ENCODE results near the gene SUN5.

The SUN5 gene

DNA sequence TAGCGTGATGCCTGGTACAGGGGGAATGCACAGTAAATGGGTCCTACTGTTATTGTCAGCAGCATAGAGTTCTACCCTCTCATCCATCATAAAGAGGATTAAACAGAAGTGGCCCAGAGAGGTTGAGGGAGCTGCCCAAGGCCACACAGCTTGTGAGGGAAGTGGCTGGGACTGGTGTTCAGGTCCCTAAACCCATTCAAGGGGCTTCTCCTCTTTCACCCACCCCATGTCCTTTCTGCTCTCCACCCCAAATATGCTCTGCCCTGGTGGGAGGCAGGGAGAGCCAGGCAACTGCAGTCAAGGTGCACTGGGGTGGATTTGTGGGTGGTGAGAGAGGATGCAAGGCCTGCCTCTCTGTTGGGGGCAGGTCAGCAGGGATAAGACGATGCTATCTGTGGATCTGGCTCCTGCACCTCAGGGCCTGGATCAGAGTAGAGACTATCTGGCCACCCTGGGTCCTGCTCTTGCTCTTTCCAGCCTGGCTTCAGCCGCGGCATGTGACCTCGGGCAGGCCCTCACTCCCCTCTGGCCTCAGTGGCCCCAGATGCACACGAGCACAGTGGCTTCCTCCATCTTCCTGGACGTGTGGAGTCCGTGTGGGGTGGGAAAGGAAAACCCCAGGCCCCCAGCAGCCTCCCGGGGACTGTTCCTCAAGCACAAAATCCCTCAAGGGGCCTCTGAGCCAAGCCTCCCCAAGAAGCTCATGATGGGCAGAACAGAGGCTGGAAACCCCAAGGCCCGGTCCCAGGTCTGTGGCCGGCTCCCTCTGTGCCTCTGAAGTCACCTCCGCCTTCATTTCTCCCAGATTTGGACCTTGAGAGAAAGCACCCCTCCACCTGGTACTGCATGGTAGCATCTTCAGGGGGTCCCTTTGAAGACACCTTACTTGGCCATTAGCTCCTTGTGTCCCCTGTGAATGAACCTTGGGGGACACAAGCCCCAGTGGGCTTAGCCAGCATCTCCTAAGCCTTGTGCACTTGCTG is 23.8 kb upstream of the SUN5 start:
- in situ Hi-C loops (cut with HindIII; ENCODE audit: low pct_ligation_motif_present, low pct_unique_long_range_greater_than_20kb, low sequenced_read_pairs) = no loop called here

DNA sequence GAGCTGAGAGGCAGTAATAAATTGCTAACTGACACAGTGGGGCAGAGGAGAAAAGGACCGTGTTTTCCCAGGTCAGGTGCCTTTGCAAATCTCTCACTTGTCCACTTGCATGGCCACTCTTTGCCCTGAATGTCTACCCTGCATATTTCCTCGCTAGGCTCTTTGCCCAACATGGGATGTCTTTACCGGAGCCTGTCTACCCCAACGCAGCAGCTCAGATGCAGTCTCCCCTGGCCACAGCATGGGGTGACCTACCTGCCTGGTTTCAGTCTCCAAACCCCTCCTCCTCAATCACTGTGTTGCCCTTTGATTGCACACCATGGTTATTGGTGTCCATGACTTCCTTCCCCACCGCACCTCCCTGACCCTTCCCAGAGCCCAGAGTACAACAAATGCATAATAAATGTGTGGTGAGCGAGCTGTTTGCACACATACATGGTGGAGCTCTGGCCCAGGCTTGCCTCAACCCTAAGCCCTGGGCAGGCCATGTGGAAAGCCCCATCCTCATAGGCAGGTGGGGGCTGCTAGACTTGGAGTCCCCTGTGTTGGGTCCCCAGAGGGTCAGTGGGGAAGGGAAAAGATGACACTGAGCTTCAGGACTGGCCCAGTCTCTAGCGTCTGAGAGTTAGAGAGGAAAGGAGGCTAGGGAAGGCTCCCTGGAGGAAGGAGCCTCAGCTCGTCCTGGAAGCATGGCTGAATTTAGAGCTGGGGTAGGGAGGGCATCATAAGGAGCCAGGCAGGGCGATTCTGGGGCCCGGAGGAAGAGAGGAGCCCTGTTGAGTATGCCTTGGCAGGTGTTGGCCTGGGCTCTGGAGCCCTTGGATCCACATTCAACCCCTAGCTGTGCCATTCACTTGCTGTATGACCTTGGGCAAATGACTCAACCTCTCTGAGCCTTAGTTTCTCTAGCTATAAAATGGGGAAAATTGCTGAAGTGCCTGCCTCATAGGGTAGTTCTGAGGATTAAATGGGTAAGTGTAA is 22.8 kb upstream of the SUN5 start:
- in situ Hi-C loops (cut with HindIII; ENCODE audit: low pct_ligation_motif_present, low pct_unique_long_range_greater_than_20kb, low sequenced_read_pairs) = no loop called here
- DNase-seq = no peak

More for the DNA sequence above, 23.8 kb upstream of the SUN5 start:
- no peak for DNase-seq

DNA sequence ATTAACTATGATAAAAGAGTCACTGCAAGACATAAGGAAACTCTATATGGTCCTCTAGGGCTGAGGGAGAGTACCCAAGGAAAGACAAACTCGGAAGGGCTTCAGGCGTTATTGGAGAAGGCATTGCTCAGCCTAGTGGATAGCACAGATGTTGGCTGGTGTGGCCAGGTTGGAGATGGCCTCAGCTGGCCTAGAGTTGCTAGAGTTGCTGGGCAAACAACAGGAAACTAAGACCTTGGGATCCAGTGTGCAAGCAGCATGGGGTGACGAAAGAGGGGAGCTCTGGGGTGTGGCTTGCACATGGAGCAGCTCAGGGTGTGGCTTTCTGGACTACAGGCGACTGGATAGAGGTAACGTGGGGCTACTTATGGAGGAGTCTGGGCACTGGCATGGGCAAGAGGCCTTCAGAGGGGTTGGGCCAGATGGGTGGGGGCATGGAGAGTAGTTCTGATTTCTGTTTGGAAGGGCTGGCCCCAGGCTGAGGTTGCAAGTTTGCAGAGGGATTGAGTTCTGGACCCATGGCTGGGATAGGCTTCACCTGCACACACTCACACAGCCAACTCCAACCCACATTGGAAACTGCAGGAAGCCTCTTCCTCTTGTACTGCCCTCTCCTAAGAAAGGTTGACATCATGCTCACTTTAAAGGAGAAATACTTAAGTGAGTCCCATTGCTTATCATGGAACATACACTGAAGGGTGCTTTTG is 22.0 kb upstream of the SUN5 start:
- DNase-seq = no peak
- in situ Hi-C loops (cut with HindIII; ENCODE audit: low pct_ligation_motif_present, low pct_unique_long_range_greater_than_20kb, low sequenced_read_pairs) = no loop called here

DNA sequence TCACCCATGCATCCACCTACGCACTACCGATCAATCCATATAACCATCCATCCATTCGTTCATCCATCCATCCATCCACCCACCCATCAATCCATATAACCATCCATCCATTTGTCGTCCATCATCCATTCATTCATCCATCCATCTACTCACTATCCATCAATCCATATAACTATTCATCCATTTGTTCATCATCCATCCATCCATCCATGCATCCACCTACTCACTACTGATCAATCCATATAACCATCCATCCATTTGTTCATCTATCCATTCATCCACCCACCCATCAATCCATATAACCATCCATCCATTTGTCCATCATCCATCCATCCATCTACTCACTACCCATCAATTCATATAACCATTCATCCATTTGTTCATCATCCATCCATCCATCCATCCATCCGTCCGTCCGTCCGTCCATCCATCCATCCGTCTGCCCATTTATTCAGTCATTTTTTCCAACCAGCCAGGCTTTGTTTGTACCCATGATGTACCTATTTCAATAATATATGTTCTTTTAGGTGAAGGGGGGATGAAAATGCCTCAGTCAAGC is 21.2 kb upstream of the SUN5 start:
- no peak for DNase-seq

DNA sequence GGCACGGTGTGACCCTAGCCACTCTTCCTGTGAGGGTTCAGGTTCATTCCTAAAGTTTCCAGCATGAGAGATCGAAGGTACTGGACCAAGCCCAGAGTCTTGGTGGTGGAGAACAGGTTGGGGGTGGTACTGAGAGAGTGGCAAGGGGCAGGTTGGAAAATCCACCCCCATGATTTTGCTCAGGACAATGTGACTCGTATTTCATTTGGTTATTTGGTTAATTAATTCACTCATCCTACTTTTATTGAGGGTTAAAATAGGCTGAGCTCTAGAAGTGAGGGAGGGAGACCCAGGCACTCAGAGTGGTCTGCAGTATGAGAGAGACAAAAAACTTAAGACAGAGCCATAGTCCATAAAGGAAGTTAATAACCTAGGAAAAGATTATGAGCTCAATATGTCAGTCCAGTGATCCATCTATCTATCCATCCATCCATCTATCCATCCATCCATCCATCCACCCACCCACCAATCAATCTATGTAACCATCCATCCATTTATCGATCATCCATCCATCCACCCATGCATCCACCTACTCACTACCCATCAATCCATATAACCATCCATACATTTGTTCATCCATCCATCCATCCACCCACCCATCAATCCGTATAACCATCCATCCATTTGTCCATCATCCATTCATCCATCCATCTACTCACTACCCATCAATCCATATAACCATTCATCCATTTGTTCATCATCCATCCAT is 20.5 kb upstream of the SUN5 start:
- in situ Hi-C loops (cut with HindIII; ENCODE audit: low pct_ligation_motif_present, low pct_unique_long_range_greater_than_20kb, low sequenced_read_pairs) = no loop called here

More for the DNA sequence above, 21.2 kb upstream of the SUN5 start:
- in situ Hi-C loops (cut with HindIII; ENCODE audit: low pct_ligation_motif_present, low pct_unique_long_range_greater_than_20kb, low sequenced_read_pairs) = no loop called here

DNA sequence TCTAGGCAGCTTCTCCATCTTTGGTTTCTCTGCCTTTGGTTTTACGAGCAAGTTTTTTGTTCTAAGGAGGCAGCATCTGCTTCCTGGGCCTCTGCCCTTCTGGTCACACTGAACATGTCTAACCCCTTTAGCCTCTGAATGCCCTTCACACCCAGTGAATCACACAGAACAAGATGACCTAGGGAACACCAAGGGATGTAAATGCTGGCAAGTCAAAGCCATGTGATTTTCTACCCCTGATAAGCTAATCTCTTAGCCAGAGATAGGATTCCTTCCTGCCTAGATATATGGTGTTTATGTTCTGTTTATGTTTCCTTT is 20.0 kb upstream of the SUN5 start:
- in situ Hi-C loops (cut with HindIII; ENCODE audit: low pct_ligation_motif_present, low pct_unique_long_range_greater_than_20kb, low sequenced_read_pairs) = no loop called here
- no peak for DNase-seq

More for the DNA sequence above, 20.5 kb upstream of the SUN5 start:
- DNase-seq = no peak

DNA sequence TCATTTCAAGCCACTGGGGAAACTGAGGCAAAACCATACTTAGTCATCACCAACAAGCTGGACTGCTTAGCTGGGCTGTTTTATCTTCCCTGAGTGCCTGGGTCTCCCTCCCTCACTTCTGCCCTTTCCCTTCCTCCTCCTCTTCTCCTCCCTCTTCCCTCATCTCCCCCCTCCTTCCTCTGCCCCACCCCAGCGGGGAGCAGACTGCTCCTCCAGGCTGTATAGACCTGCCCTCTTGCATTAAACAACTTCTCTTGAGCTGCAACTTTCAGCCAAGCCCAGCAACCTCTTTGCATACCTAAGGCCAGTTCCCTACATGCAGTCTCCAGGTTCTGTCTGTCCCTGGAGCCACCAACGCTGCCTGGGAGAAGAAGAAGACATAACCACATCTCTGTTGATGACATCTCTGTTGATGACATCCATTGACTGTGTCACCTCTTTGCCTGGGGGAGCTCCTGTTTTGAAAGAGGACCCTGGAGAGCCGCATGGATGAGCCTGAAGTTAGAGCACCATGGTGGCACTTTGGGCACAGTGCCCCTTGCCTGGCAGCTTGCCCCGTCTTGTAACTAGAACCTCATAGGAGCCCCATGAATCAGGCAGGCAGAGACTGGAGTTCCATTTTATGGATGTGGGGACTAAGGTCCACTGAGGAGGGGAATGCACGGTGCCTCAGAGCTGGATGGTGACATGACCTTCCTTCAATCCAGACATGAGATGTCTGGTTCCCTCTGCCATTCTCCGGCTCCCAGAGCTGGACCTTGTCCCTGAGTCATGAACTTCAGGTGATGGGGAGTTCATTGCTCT is 19.4 kb upstream of the SUN5 start:
- no peak for DNase-seq
- in situ Hi-C loops (cut with HindIII; ENCODE audit: low pct_ligation_motif_present, low pct_unique_long_range_greater_than_20kb, low sequenced_read_pairs) = no loop called here

DNA sequence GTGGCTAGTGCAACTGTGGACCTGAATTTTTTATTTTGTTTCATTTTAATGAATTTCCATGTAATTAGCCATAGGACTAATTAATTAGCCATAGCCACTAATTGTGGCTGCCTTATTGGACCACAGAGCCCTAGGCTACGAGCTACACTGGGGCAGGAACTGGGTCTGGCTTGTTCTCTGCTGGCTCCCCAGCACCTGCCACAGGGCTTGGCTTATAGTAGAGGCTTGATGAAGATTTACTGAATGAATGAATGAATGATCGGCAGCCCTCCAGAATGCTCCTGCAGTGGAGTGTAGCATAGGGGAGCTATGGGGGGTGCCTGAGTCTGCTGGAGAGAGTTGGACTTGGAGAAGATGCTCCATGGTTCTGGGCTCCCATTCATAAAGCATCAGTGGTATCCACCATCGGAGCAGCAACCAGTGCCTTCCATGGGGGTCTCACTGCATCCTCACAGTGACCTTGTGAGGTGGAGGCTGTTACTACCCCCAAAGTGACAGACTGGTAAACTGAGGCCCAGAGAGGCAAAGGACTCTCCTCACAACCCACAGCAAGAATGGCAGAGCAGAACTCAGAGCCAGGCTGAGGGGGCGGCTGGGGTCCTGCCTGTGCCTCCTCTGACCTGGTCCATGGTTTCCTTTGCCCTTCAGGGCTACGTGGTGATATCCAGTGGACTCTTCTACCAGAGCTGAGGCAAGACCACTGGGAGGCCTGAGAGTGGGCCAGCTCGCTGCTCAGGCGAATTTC is 18.6 kb upstream of the SUN5 start:
- in situ Hi-C loops (cut with HindIII; ENCODE audit: low pct_ligation_motif_present, low pct_unique_long_range_greater_than_20kb, low sequenced_read_pairs) = no loop called here
- no peak for DNase-seq

DNA sequence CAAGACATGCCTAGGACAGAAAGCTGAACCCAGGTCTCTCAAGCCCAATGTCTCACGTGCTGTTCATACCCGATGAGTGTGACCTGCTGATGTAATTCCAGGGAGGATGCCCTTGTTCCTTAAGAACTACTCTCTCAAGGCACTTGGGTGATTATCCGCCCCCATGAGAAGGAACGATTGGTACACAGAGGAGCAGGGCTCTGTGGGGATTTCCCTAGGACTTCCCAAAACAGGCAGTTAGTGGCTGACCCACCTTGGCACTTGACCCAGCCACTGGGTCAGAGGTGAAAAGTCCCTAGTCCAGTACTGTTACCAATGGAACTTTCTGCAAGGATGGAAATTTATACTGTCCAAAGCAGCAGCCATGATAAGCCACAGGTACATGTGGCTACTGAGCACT is 18.1 kb upstream of the SUN5 start:
- in situ Hi-C loops (cut with HindIII; ENCODE audit: low pct_ligation_motif_present, low pct_unique_long_range_greater_than_20kb, low sequenced_read_pairs) = no loop called here
- DNase-seq = no peak

DNA sequence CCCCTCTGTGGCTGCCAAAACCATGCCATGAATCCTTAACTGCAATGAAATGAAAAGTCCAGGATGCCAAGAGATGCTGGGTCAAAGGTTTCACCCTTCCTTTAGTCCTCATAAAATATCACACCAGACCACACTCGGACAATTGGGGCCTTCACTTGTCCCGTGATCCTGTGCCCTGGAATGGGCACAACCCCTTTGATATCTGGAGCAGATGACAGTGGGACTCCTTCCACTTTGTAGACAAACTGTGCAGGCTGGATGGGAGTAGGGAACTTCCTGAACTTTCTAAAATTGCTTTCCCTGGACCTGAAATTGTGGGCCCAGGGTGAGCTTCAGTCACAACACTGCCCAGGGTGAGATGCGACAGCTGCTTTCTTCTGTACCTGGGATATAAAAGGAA is 17.6 kb upstream of the SUN5 start:
- DNase-seq = no peak
- in situ Hi-C loops (cut with HindIII; ENCODE audit: low pct_ligation_motif_present, low pct_unique_long_range_greater_than_20kb, low sequenced_read_pairs) = no loop called here

DNA sequence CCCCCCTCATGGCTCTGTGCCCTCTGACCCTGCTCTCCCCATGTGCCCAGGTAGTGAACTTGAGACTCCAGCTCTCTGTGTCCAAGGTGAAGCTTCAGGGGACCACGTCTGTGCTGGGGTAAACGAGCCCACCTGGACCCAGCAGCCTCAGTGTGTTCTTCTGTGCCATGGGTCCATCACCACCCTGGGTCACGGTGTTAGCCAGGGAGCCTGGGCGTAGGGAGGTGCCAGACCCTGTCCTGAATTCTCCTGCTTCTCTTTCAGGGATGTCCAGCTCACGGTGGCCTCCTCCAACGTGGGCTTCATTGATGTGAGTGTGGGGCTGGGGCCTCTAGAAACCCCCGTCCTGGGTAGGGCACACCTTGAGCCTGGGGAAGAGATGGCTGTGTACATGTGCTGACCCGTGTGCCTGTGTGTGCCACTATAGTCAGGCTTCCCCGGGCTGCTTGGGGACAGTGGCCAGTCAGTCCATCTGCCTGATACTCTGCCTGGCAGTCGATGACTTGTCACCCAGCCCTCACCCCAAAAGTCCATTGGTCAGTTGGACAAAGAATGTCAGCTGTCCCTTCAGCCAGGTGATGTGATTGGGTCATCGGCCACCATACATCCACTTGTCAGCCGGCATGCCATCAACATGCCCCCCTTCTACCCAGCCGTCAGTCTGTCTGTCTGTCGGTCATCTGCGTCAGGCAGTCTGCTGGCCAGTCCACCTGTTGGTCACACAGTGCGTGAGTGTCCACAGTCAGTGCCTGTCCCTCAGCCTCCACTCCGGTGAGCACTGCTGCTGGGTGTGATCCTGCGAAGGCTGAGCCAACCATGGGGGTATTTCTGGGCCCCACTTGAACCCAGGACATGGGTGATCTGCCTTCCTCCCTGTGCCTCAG is 16.3 kb upstream of the SUN5 start:
- in situ Hi-C loops (cut with HindIII; ENCODE audit: low pct_ligation_motif_present, low pct_unique_long_range_greater_than_20kb, low sequenced_read_pairs) = no loop called here
- DNase-seq = no peak

DNA sequence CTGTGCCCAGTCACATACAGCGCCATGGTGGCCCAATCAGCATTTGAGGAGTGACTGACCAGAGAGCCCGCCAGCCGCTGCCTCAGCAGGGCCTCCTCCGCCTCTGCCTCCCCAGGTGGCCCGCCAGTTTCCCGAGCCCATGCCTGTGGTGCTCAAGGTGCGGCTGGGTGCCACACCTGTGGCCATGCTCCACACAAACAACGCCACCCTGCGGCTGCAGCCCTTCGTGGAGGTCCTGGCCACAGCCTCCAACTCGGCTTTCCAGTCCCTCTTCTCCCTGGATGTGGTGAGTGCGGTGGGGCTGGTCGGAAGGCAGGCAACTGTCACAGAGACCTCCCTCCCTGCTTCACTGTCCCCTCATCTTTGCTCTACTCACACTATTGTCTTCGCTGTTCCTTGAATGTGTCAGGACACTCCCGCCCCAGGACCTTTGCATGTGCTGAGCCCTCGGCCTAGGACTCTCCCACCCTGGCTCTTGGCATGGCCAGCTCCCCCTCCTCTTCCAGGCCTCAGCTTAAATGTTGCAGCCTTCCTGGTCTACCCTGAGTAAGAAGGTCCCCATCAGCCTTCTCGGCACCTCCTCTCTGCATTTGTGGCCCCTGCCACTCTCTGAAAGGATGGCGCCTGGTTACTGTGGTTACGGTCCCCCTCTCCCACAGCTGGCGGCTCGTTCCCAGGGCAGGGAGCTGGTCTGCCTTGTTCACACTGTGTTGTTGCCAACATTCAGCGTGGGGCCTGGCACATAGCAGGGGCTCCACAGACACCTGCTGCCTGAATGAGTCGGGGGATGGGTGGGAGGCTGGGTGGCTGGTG is 15.4 kb upstream of the SUN5 start:
- in situ Hi-C loops (cut with HindIII; ENCODE audit: low pct_ligation_motif_present, low pct_unique_long_range_greater_than_20kb, low sequenced_read_pairs) = no loop called here
- no peak for DNase-seq

DNA sequence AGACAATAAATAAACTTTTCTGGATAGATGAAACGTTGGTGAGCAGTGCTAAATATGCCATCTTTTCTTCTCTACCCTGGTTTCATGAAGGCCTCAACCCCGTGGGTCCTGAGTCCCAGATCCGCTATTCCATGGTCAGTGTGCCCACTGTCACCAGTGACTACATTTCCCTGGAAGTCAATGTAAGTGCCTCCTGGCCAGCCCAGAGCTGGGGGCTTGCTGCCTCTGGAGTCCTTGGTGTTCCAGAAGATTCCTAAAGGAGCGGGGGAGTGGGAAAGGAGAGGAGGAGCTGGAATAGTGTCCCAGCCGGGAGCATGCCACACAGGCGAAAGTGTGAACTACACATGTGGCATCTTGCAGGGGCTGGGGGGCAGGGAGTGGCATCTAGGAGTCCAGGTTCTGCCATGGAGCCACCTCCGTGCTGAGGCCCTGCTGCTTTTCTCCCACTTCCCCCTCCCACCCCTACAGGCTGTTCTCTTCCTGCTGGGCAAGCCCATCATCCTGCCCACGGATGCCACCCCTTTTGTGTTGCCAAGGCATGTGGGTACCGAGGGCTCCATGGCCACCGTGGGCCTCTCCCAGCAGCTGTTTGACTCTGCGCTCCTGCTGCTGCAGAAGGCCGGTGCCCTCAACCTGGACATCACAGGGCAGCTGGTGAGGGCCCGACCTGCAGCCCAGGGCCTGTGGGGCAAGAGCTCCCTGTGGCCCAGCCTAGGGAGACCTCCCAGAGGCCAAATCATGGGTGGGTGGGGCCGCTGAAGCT is 14.1 kb upstream of the SUN5 start:
- DNase-seq = no peak
- in situ Hi-C loops (cut with HindIII; ENCODE audit: low pct_ligation_motif_present, low pct_unique_long_range_greater_than_20kb, low sequenced_read_pairs) = no loop called here

DNA sequence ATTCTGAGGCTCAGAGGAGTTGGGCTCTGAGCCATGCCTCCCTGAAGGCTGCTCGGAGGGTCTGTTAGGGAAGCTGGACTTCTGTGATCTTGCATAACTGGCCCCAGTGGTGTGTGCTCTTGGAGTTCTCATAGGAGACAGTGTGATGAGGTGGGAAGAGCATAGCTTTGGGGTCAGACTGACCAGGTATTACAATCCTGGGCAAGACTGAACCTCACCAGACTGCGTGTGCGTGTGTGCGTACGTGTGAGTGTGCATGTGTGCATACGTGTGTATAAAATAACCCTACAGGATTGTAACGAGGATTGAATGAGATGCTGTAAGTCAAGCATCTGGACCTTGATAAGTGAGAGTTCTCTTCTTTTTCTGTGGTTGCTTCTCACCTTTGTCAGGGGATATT is 13.3 kb upstream of the SUN5 start:
- in situ Hi-C loops (cut with HindIII; ENCODE audit: low pct_ligation_motif_present, low pct_unique_long_range_greater_than_20kb, low sequenced_read_pairs) = no loop called here
- DNase-seq = no peak

Data from ACHN (cell line).